Stimulated activated effector memory CD8-positive, alpha-beta T cell treated with anti-CD3 and anti-CD28 coated beads, Interleukin-12 subunit alpha, Interleukin-12 subunit beta, amount 100 ng/mL, for 72 hours (primary cell): ENCODE results near the gene GET4.

Experiments used
- ATAC-seq: fragments of 150-1000 bp; cut with Tn5 transposase; 2 replicates; pipeline ENCODE4 v1.10.0; 2021
- DNase-seq, 2 donors: peaks; one replicate each; pipeline ENCODE4 v3.0.0; 2021 to 2022; ENCODE audit warnings: low spot score in 2 of 2
- H3K27ac Mint-ChIP-seq: one replicate; pipeline ENCODE4 v1.8.0; 2022; ENCODE audit warnings: mild to moderate bottlenecking, mixed read lengths
- H3K36me3 Mint-ChIP-seq: one replicate; pipeline ENCODE4 v1.8.0; 2022; ENCODE audit warnings: mild to moderate bottlenecking, mixed read lengths
- H3K4me1 Mint-ChIP-seq: one replicate; pipeline ENCODE4 v1.8.0; 2022; ENCODE audit warnings: mixed read lengths
- H3K4me3 Mint-ChIP-seq: one replicate; pipeline ENCODE4 v1.8.0; 2022; ENCODE audit warnings: mild to moderate bottlenecking, mixed read lengths
- H3K9me3 Mint-ChIP-seq: one replicate; pipeline ENCODE4 v1.8.0; 2022; ENCODE audit warnings: mixed read lengths

GET4 gene

DNA sequence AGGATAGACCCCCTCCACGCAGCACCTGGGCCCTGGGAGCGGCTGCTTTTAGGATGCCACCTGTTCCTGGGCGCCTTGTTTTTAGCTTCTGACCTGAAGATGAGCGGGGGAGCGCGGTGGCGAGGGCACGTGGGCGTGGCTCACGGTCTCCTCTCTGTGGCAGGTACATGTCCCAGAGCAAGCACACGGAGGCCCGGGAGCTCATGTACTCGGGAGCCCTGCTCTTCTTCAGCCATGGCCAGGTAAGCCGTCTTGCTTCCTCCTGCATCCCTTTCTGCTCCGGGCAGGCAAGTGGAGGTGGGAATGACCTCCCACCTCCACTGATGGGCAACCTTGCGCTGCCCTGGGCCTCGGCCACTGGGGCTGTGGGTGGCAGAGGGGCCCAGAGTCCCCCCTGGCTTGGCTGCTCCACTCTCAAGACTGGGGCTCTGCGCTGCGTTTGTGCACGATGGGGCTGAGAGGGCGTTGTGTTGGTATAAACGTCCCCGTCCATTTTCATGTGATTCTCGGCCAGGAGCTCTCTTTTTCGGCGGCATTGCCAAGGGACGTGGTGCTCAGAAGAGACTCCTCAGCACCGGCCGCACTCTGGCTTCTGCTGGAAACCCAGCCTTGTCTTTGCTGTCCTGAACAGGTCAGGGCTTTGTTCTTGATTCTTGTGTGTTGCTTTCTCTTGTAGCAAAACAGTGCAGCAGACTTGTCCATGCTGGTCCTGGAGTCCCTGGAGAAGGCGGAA, 9.7 kb downstream of the GET4 start:
- Mint-ChIP-seq H3K4me3 (no peak overlapping the region), H3K9me3 (no peaks in the 10 kb centered on the region), H3K4me1 (peaks cover 20% of the 10 kb centered on the region), H3K27ac (peak overlapping the region; percentile 23), H3K36me3 (peaks cover 19% of the 10 kb centered on the region)
- ATAC-seq, result no peak
- no peak for DNase-seq

DNA sequence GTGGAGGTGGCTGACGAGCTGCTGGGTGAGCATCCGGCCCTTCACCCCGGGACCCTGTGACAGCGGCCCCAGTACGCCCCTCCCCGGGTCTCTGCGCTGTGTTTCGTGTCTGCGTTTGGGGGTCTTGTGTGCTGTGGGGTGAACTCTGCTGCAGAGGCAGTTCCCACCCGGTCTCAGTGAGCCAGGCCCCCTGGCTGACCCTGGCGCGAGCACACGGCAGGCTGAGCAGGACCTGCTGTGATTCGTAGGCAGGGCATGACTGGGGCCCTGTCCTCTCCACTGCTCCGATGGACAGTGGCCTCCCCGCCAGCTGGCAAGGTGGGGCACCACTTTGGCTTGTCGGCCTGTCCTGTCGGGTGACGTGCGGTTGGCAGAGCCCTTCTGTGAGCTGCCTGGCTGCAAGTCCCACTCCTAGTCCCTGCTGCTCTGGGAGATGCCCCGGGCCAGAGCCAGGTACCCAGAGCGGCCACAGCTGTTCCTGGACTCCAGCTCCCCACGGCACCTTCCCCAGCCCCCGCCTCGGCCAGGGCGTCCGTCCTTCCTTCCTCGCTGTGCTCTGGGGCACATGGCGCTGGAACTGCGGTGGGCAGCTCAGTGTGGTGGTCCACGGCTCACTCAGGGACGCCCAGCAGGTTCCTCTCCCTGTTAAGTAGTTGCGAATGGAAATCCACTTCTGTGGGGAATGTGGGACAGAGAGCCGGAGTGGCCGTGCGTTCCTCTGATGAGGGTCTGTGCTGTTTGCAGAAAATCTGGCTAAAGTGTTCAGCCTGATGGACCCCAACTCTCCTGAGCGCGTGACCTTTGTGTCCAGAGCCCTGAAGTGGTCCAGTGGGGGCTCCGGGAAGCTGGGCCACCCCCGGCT, 10.5 kb downstream of the GET4 start:
- Mint-ChIP-seq H3K4me3 (no peak overlapping the region), H3K9me3 (no peaks in the 10 kb centered on the region), H3K36me3 (peaks cover 27% of the 10 kb centered on the region), H3K27ac (no peak overlapping the region), H3K4me1 (peaks cover 20% of the 10 kb centered on the region)
- no peak for DNase-seq
- ATAC-seq, result no peak

DNA sequence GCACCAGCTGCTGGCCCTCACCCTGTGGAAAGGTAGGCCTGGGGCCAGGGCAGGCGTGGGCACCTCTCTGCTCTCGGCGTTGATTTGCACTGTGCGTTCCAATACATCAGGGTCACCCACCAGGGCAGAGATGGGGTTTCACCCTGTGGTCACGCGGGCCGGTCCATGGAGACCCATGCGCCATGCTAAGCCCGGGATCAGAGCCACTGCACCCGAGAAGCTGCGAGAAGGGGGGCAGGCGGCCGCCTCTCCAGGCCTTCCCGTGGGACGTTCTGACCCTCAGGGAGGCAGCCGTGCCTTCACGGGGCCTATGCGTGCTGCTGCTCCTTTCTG, 11.1 kb downstream of the GET4 start:
- no peak for ATAC-seq
- no peak for DNase-seq
- Mint-ChIP-seq H3K4me1 (peaks cover 24% of the 10 kb centered on the region), H3K27ac (no peak overlapping the region), H3K4me3 (no peak overlapping the region), H3K36me3 (peaks cover 33% of the 10 kb centered on the region), H3K9me3 (no peaks in the 10 kb centered on the region)

DNA sequence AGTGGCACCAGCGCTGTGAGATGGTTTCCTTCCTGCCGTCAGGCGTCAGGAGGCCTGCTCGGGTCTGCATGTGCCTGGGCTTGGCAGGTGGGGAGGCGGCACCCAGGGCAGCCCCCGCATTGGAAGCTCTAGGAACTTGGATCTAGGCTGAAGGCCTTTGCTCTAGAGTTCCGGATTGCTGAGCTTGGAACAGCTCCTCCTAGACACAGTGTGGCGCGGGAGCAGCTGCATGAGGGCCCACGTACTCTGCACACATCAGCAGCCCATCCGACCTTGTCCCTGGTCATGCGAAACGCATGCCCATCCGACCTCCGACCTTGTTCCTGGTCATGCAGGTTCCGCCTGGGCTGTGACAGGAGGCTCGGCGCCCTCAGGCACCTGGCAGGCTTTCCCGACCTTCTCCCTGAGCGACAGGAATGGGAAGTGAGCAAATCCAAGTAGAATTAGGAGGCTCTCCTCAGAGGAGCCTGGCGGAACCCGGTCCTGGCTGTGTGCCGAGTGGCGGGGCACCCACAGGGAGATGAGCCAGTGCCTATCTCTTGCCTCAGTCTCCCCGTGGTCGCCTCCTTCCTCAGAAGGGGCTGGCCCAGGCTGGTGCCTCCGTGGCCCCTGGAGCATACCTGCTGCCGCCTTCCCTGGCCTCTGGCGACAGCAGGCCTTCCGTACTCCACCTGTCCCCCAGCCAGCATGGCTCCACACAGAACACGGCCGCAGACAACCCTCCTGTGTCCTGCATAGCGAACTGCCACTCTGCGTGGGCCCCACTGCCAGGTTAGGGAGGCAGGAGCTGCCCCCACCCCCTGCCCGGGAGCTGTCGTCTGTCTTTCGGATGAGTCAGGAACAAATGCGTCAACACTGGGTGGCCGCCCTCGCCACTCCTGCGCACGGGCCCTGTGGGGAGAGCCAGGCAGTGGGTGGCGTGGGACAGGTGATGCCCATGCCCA, 12.0 kb downstream of the GET4 start:
- ATAC-seq (no peak), DNase-seq (no peak)
- no peak overlapping the region for H3K4me3 Mint-ChIP-seq
- H3K27ac Mint-ChIP-seq, result peak overlapping the region; percentile 32
- peaks cover 39% of the 10 kb centered on the region for H3K36me3 Mint-ChIP-seq
- H3K9me3 Mint-ChIP-seq, result no peaks in the 10 kb centered on the region
- peaks cover 25% of the 10 kb centered on the region for H3K4me1 Mint-ChIP-seq

DNA sequence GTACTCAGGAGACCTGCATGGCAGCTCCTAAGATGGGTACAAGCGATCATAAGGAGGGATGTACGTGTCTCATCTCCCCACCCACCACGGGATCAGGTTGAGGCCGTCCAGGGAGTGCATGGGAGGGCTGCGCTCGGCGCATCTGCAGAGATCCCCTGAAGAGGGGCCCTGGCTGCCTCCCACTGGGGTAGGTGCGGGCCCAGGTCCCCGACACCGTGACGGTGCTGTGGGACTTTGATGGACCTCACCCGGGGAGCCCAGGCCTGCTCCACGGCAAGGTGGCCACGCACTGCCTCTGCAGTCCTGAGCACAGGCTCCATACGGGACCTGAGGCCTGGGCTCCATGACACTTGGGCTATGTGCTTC, 12.7 kb downstream of the GET4 start:
- no peak for ATAC-seq
- H3K4me1 Mint-ChIP-seq, result peaks cover 27% of the 10 kb centered on the region
- no peaks in the 10 kb centered on the region for H3K9me3 Mint-ChIP-seq
- H3K4me3 Mint-ChIP-seq, result no peak overlapping the region
- peak overlapping the region; percentile 32 for H3K27ac Mint-ChIP-seq
- H3K36me3 Mint-ChIP-seq, result peaks cover 44% of the 10 kb centered on the region
- DNase-seq, result no peak

DNA sequence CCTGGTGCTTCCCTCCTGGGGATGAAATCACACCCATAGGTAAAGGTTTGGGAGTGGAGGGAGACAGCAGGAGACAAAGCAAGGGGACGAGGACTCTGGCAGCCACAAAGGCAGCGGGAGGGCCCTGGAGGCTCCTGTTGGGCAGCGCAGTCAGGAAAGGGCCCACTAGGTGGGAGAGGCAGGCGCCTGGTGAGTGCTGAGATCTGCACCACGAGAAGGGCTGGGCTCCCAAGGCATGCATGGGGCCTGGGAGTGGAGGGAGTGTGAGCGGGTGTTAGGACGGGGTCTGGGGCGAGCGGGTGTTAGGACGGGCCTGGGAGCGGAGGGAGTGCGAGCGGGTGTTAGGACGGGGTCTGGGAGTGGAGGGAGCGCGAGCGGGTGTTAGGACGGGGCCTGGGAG, 13.0 kb downstream of the GET4 start:
- H3K4me1 Mint-ChIP-seq, result peaks cover 25% of the 10 kb centered on the region
- H3K9me3 Mint-ChIP-seq, result no peaks in the 10 kb centered on the region
- H3K36me3 Mint-ChIP-seq, result peaks cover 48% of the 10 kb centered on the region

DNA sequence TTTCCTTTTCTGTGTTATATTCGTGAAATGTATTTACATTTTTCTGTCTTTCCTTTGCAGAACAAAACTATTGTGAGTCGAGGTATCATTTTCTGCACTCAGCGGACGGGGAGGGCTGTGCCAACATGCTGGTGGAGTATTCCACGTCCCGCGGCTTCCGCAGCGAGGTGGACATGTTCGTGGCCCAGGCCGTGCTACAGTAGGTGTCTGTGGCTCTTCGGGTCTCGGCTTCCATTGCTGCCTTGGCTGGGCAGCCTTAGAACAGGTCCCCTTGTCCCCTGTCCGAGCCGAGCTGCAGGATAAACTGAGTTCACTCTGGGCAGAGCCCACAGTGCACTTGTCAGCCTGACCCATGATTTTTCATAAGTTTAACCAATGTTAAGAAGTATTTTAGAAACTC, 14.5 kb downstream of the GET4 start:
- H3K36me3 Mint-ChIP-seq, result peaks cover 59% of the 10 kb centered on the region
- ATAC-seq, result no peak
- H3K4me3 Mint-ChIP-seq, result no peak overlapping the region
- H3K9me3 Mint-ChIP-seq, result no peaks in the 10 kb centered on the region
- peaks cover 20% of the 10 kb centered on the region for H3K4me1 Mint-ChIP-seq
- no peak overlapping the region for H3K27ac Mint-ChIP-seq
- no peak for DNase-seq

More for the DNA sequence above, 13.0 kb downstream of the GET4 start:
- no peak for ATAC-seq
- H3K4me3 Mint-ChIP-seq, result no peak overlapping the region
- no peak overlapping the region for H3K27ac Mint-ChIP-seq
- DNase-seq, result no peak

DNA sequence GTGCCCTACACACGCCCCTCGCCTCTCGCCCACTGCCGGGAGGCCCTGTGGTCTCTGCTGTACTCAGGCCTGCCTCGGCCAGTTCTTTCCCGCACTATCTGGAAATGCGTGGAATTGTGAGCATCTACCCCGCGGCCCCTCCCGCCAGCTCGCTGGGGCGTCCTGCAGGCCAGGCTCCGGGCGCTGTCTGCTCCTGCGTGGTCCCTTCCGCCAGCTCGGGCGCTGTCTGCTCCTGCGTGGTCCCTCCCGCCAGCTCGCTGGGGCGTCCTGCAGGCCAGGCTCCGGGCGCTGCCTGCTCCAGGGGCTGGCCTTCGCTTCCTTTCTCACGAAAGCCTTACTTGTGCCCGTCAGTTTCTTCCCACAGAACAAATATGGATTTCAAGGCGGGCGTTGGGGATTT, 14.9 kb downstream of the GET4 start:
- ATAC-seq (no peak), DNase-seq (no peak)
- no peaks in the 10 kb centered on the region for H3K9me3 Mint-ChIP-seq
- H3K27ac Mint-ChIP-seq, result no peak overlapping the region
- peaks cover 63% of the 10 kb centered on the region for H3K36me3 Mint-ChIP-seq
- H3K4me3 Mint-ChIP-seq, result no peak overlapping the region
- H3K4me1 Mint-ChIP-seq, result peaks cover 20% of the 10 kb centered on the region

DNA sequence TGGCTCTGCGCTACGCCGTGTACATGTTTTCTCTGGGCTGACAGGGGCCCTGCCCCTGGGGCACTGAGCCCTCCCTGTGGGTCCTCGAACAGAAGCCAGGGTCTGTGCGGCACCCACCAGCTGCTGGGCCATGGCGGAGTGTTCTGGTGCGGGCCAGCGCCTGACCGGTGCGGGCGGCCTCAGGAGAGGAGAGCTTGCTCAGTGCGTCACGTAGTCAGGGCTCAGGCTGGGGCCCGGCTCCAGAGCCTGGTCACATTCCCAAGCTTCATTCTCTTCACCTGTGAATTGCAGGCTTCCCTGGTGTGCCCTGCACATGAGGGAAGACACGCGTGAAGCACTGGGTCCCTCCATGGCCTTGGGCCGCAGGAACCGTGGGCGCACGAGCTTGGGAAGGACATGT, 15.5 kb downstream of the GET4 start:
- H3K27ac Mint-ChIP-seq, result no peak overlapping the region
- no peak for ATAC-seq
- no peak for DNase-seq
- peaks cover 69% of the 10 kb centered on the region for H3K36me3 Mint-ChIP-seq
- peaks cover 20% of the 10 kb centered on the region for H3K4me1 Mint-ChIP-seq
- H3K4me3 Mint-ChIP-seq, result no peak overlapping the region
- no peaks in the 10 kb centered on the region for H3K9me3 Mint-ChIP-seq

DNA sequence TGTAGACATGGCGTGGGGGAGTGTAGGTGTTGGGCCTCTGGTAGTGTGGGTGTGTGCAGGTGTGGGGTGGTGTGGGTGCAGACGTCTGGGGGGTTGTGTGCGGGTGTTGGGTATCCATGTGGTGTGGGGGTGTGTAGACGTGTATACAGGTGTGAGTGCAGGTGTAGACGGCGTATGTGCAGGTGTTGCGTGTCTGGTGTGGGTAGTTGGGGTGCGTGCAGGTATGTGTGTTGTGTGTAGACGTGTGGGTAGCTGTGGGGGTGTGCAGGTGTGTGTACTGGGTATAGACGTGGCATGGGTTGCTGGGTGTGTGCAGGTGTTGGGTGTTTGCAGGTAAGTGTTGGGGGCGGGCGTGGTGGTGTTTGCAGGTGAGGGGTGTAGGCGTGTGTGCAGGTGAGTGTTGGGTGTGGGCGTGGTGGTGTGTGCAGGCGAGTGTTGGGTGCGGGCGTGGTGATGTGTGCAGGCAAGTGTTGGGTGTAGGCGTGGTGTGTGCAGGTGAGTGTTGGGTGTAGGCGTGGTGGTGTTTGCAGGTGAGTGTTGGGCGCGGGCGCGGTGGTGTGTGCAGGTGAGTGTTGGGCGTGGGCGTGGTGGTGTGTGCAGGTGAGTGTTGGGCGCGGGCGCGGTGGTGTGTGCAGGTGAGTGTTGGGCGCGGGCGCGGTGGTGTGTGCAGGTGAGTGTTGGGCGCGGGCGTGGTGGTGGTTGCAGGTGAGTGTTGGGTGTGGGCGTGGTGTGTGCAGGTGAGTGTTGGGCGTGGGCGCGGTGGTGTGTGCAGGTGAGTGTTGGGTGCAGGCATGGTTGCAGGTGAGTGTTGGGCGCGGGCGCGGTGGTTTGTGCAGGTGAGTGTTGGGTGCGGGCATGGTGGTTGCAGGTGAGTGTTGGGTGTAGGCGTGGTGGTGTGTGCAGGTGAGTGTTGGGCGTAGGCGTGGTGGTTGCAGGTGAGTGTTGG, 16.6 kb downstream of the GET4 start:
- Mint-ChIP-seq H3K4me3 (no peak overlapping the region), H3K27ac (no peak overlapping the region), H3K4me1 (peaks cover 16% of the 10 kb centered on the region), H3K36me3 (peaks cover 74% of the 10 kb centered on the region), H3K9me3 (no peaks in the 10 kb centered on the region)
- DNase-seq (no peak), ATAC-seq (no peak)

DNA sequence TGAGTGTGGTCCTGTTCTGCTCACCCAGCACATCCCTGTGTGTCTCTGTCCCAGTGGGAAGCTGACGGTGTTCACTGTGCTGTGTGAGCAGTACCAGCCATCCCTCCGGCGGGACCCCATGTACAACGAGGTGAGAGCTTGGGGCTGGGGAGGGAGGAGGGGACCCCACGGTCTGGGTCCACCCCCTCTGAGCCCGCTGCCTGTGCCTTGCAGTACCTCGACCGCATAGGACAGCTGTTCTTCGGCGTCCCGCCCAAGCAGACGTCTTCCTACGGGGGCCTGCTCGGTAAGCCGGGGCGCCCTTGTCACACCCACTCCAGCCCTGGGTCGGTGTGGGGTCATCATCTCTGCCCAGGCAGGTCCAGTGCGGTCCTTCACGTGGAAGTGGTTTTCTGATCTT, 17.3 kb downstream of the GET4 start:
- no peak overlapping the region for H3K27ac Mint-ChIP-seq
- peaks cover 76% of the 10 kb centered on the region for H3K36me3 Mint-ChIP-seq

DNA sequence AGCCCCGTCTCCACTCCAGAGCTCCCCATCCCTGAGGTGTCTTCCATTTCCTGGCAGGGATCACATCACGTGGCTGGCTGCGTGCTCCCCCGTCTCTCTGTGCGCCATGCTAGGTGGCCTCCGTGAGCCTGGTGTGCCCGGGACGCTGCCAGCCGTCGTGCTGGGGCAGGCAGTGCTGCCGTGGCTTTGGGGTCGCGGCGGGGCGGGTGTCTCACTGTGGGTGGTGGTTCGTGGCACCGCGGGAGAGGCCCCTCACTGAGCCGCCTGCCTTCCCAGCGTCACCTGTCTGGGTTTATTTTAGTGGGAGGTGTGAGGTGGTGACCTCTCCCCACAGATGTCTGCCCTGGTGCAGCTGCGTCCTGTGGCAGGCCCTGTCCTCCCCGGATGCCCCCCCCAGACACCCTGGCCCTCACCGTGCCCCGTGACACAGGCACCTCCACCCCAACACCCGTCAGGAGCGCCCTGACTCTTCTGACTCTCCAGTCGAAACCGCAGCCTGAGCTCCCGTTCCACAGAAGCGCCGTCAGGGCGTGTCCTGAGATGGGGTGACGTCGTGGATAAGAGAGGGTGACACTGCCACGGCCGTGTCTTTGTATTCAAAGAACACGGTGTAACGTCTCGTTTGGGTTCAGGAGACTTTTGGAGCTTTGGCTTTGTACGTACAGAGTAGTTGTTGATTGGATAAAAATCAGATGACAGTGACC, 18.0 kb downstream of the GET4 start:
- DNase-seq (no peak), ATAC-seq (no peak)
- H3K4me1 Mint-ChIP-seq, result peaks cover 16% of the 10 kb centered on the region
- H3K9me3 Mint-ChIP-seq, result no peaks in the 10 kb centered on the region
- H3K36me3 Mint-ChIP-seq, result peaks cover 76% of the 10 kb centered on the region
- no peak overlapping the region for H3K4me3 Mint-ChIP-seq
- H3K27ac Mint-ChIP-seq, result no peak overlapping the region

More for the DNA sequence above, 17.3 kb downstream of the GET4 start:
- Mint-ChIP-seq H3K4me1 (peaks cover 16% of the 10 kb centered on the region), H3K4me3 (no peak overlapping the region), H3K9me3 (no peaks in the 10 kb centered on the region)
- ATAC-seq (no peak), DNase-seq (no peak)

DNA sequence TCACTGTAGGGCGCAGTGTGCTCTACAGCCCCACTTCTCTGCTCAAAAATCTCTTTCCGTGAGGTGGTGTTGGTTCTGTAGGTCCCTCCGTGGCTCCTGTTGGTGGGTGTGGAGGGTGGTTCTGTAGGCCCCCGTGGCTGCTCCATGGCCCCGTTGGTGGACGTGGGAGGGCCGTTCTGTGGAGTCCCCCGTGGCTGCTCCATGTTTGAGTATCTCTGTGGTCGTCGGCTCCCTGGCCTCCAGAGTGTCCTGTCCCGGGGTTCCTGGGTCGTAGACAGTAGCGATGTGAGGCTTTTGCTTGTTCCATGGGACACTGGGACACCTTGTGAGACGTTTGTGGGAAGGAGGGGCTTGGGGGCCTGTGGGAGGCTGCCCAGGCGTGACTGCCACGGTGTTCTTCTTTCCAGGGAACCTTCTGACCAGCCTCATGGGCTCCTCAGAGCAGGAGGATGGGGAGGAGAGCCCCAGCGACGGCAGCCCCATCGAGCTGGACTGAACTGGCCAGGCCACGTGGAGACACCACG, 18.6 kb downstream of the GET4 start:
- ATAC-seq, result no peak
- Mint-ChIP-seq H3K36me3 (peaks cover 81% of the 10 kb centered on the region), H3K4me1 (peaks cover 16% of the 10 kb centered on the region), H3K27ac (no peak overlapping the region), H3K4me3 (no peak overlapping the region), H3K9me3 (no peaks in the 10 kb centered on the region)
- DNase-seq, result no peak
